Endothelial cell of umbilical vein (primary cell): ENCODE results near the gene AZU1. TPM values are rescaled to one million over a fixed set of nuclear protein-coding genes. Genes with fewer than 3 reads are reported as not detected.

Source experiments
- BruUV-seq: library from RNA; stranded (reverse); fragments of 400-500 nt; replicated peaks from 2 replicates; lab custom pipeline; 2021; lab: Mats Ljungman, UMichigan
- CTCF ChIA-PET: fragments of 300-600, 350-600 bp; sonication (Branson Sonifier 250); formaldehyde crosslinking; loops from one replicate; lab custom pipeline; 2021; ENCODE audit warnings: antibody characterized with exemption, inconsistent platforms; lab: Charles Lee
- POLR2A ChIA-PET: fragments of 300-600, 350-600 bp; sonication (Branson Sonifier 250); formaldehyde crosslinking; loops from one replicate; lab custom pipeline; 2021; ENCODE audit warnings: antibody characterized with exemption, inconsistent platforms; lab: Charles Lee
- DNase-seq: peaks from one replicate; pipeline ENCODE4 v3.0.0-alpha.2; 2011; ENCODE audit warnings: low read depth, low spot score
- FAIRE-seq: peaks from 2 replicates; lab custom pipeline; 2011; peaks lifted over from hg19 to GRCh38; lab: Jason Lieb, UNC
- H2AFZ ChIP-seq: 2 replicates; pipeline ENCODE4 v1.6.0; 2012; ENCODE audit warnings: low read depth, low read length, control low read depth, inconsistent platforms
- H3K27ac ChIP-seq: 2 replicates; pipeline ENCODE4 v1.5.1; 2011; ENCODE audit warnings: low read depth, mild to moderate bottlenecking, control low read depth, low read length, moderate library complexity; ENCODE audit not compliant: insufficient read depth
- H3K27me3 ChIP-seq, 2 experiments: 2 replicates each; pipeline versions ENCODE4 v1.6.0 to v1.6.1; 2011; ENCODE audit warnings: low read length in 2 of 2, mixed read lengths in 1 of 2; ENCODE audit not compliant: control insufficient read depth in 2 of 2, insufficient read depth in 2 of 2
- H3K36me3 ChIP-seq, 2 experiments: 2 replicates in 1 of 2; 3 replicates in 1 of 2; pipeline ENCODE4 v1.5.1; 2011; ENCODE audit warnings: low read length in 2 of 2, mild to moderate bottlenecking in 1 of 2, moderate library complexity in 1 of 2; ENCODE audit not compliant: control insufficient read depth in 2 of 2, insufficient read depth in 2 of 2; ENCODE audit errors: extremely low read depth in 1 of 2
- H3K4me1 ChIP-seq: 3 replicates; pipeline ENCODE4 v1.5.1; 2011; ENCODE audit warnings: mild to moderate bottlenecking, low read length; ENCODE audit not compliant: control insufficient read depth, insufficient read depth; ENCODE audit errors: extremely low read depth
- H3K4me2 ChIP-seq: 2 replicates; pipeline ENCODE4 v1.6.1; 2011; ENCODE audit warnings: low read length, control low read depth, mixed read lengths; ENCODE audit not compliant: insufficient read depth
- H3K4me3 ChIP-seq, 3 experiments: fragments of 200-600 bp in 1 of 3; sonication (generic), shearing (Covaris generic) in 1 of 3; replicated peaks in 1 of 3; 2 replicates each; pipeline ENCODE4 v1.5.1; 2011 to 2016; ENCODE audit warnings: control low read depth in 3 of 3, low read length in 3 of 3, mild to moderate bottlenecking in 2 of 3, inconsistent platforms in 1 of 3, low read depth in 1 of 3, moderate library complexity in 1 of 3; ENCODE audit not compliant: insufficient read depth in 1 of 3
- H3K79me2 ChIP-seq: 2 replicates; pipeline ENCODE4 v1.6.0; 2012; ENCODE audit warnings: low read length, inconsistent platforms; ENCODE audit not compliant: control insufficient read depth, insufficient read depth
- H3K9ac ChIP-seq: replicated peaks from 2 replicates; pipeline ENCODE3; 2011; ENCODE audit warnings: low read length, control low read depth; ENCODE audit not compliant: insufficient read depth; ENCODE audit errors: extremely low read depth
- H3K9me1 ChIP-seq: replicated peaks from 3 replicates; pipeline ENCODE4 v1.6.0; 2011; ENCODE audit warnings: mild to moderate bottlenecking, low read length; ENCODE audit not compliant: control insufficient read depth, insufficient read depth; ENCODE audit errors: extremely low read depth
- H3K9me3 ChIP-seq: replicated peaks from 2 replicates; pipeline ENCODE4 v1.5.1; 2012; ENCODE audit warnings: low read length, inconsistent platforms; ENCODE audit not compliant: control insufficient read depth, insufficient read depth
- H4K20me1 ChIP-seq: replicated peaks from 2 replicates; pipeline ENCODE3; 2011; ENCODE audit warnings: mild to moderate bottlenecking, low read length; ENCODE audit not compliant: control insufficient read depth, insufficient read depth; ENCODE audit errors: extremely low read depth
- CTCF ChIP-seq, 2 donors: IDR thresholded peaks; 1 replicate in 1 of 2; 2 replicates in 1 of 2; pipeline ENCODE4 v1.5.1; 2011; ENCODE audit warnings: low read length in 2 of 2, mild to moderate bottlenecking in 2 of 2, moderate library complexity in 2 of 2, control low read depth in 1 of 2, inconsistent platforms in 1 of 2, low read depth in 1 of 2; ENCODE audit not compliant: insufficient read depth in 1 of 2; ENCODE audit errors: extremely low read depth in 1 of 2
- EZH2 ChIP-seq: IDR thresholded peaks from 2 replicates; pipeline ENCODE4 v1.6.1; 2012; ENCODE audit warnings: borderline replicate concordance, low read depth, mild to moderate bottlenecking, moderate library complexity, low read length, inconsistent platforms; ENCODE audit not compliant: severe bottlenecking
- FOS ChIP-seq: IDR thresholded peaks from 2 replicates; pipeline ENCODE4 v1.6.1; 2011; ENCODE audit warnings: mild to moderate bottlenecking, low read length, moderate library complexity, borderline replicate concordance; ENCODE audit not compliant: insufficient read depth
- GATA2 ChIP-seq: IDR thresholded peaks from 2 replicates; pipeline ENCODE4 v1.7.0; 2011; ENCODE audit warnings: low read depth, mild to moderate bottlenecking, moderate library complexity, mixed read lengths, low read length; ENCODE audit not compliant: insufficient read length, insufficient read depth
- JUN ChIP-seq: IDR thresholded peaks from 2 replicates; pipeline ENCODE4 v1.6.1; 2011; ENCODE audit warnings: borderline replicate concordance, low read depth; ENCODE audit not compliant: insufficient read length, insufficient read depth
- MAX ChIP-seq: IDR thresholded peaks from 2 replicates; pipeline ENCODE4 v1.6.1; 2011; ENCODE audit not compliant: insufficient read depth, insufficient read length
- MYC ChIP-seq: IDR thresholded peaks from one replicate; pipeline ENCODE4 v1.6.1; 2011; ENCODE audit warnings: mild to moderate bottlenecking, low read depth, low read length
- POLR2A ChIP-seq: IDR thresholded peaks from 2 replicates; pipeline ENCODE4 v1.6.1; 2012; ENCODE audit warnings: low read depth, mild to moderate bottlenecking, control low read depth, low read length
- POLR2AphosphoS5 ChIP-seq: IDR thresholded peaks from 2 replicates; pipeline ENCODE4 v1.6.1; 2012; ENCODE audit warnings: low read depth, mild to moderate bottlenecking, control low read depth, low read length, moderate library complexity; ENCODE audit not compliant: insufficient read depth
- dilution Hi-C: fragments of 300-500 bp; cut with MboI; formaldehyde crosslinking; loops from one replicate; pipeline ENCODE4 v1.15.0; 2019; ENCODE audit warnings: low sequenced_read_pairs; ENCODE audit not compliant: extremely low pct_ligation_motif_present
- intact Hi-C: fragments of 100-400 bp; cut with micrococcal nuclease; formaldehyde crosslinking; loops from one replicate; pipeline ENCODE4 v1.10.0; 2022
- polyA plus RNA-seq, 4 experiments: library from polyadenylated mRNA; depleted of rRNA in 3 of 4; stranded (reverse) in 3 of 4; unstranded in 1 of 4; fragments of >200 nt; gene quantifications; 2 replicates each; pipeline versions ENCODE4 v1.2.1 to v1.2.3, GENCODE V29; 2011 to 2012; ENCODE audit warnings: missing spikeins in 1 of 4
- total RNA-seq: library from RNA; stranded (reverse); gene quantifications from 2 replicates; pipeline ENCODE4 v1.2.3, GENCODE V29; 2021

AZU1 gene
- total and polyA plus RNA-seq, 2 donors (not counting 3 experiments of a cell fraction or from before 2014, with no cell fraction given) = 0.12 TPM; not detected in 1

- H3K9me1 ChIP-seq = no peaks in the 10 kb centered on the region
- TF ChIP-seq EZH2 = no peak
- TF ChIP-seq MYC = no peak
- no peak for TF ChIP-seq JUN
- no peak for TF ChIP-seq MAX
- no peak for TF ChIP-seq GATA2
- TF ChIP-seq POLR2AphosphoS5 = no peak
- TF ChIP-seq FOS = no peak
- no peak for TF ChIP-seq CTCF (IDR thresholded peaks at IDR 0.05; ENCODE audit: extremely low read depth in 1 of 2, insufficient read depth in 1 of 2, low read depth in 1 of 2, low read length in 2 of 2)
- TF ChIP-seq POLR2A = no peak
- no TSS peak for BruUV-seq
- no peak overlapping the region for H2AFZ ChIP-seq
- no peak overlapping the region for H3K27ac ChIP-seq
- peaks cover 32% of the 10 kb centered on the region for H3K4me1 ChIP-seq
- no peaks in the 10 kb centered on the region for H3K36me3 ChIP-seq
- DNase-seq (no peak), FAIRE-seq (no peak)
- H3K9me3 ChIP-seq = no peaks in the 10 kb centered on the region
- dilution Hi-C loops = no loop called here
- ChIA-PET POLR2A (no interaction called here), CTCF (no interaction called here)
- H3K79me2 ChIP-seq = peaks cover 13% of the 10 kb centered on the region
- H3K4me2 ChIP-seq = no peak overlapping the region
- intact Hi-C loops = no loop called here
- H4K20me1 ChIP-seq = no peaks in the 10 kb centered on the region
- no peak overlapping the region for H3K4me3 ChIP-seq
- no peaks in the 10 kb centered on the region for H3K27me3 ChIP-seq
- H3K9ac ChIP-seq = no peak overlapping the region
Measured at GRCh38 chr19:780935-781334, 46.7 kb upstream of the AZU1 start.
